H9 (cell line): ENCODE data around the gene ESPL1. TPM values are rescaled to one million over a fixed set of nuclear protein-coding genes. Genes with fewer than 3 reads are reported as not detected.

ENCODE experiments used
- DNase-seq: peaks from one replicate; pipeline ENCODE4 v3.0.0-alpha.2; 2017
- H2AFZ ChIP-seq: one replicate; pipeline ENCODE4 v1.6.1; 2013; ENCODE audit warnings: mild to moderate bottlenecking, low read length, control low read depth, moderate library complexity
- H2AK5ac ChIP-seq: 2 replicates; pipeline ENCODE4 v1.6.1; 2013; ENCODE audit warnings: low read length, control low read depth, mixed read lengths; ENCODE audit not compliant: insufficient read length
- H2BK120ac ChIP-seq: one replicate; pipeline ENCODE4 v1.6.1; 2013; ENCODE audit warnings: low read depth, mild to moderate bottlenecking, low read length, control low read depth, inconsistent platforms; ENCODE audit not compliant: poor library complexity, severe bottlenecking
- H2BK12ac ChIP-seq: 2 replicates; pipeline ENCODE4 v1.6.1; 2013; ENCODE audit warnings: low read length, control low read depth, mixed read lengths, low read depth; ENCODE audit not compliant: insufficient read length
- H2BK15ac ChIP-seq: 2 replicates; pipeline ENCODE4 v1.6.1; 2013; ENCODE audit warnings: low read depth, low read length, control low read depth
- H2BK20ac ChIP-seq: one replicate; pipeline ENCODE4 v1.6.1; 2013; ENCODE audit warnings: low read depth, mild to moderate bottlenecking, low read length, control low read depth, inconsistent platforms; ENCODE audit not compliant: poor library complexity, severe bottlenecking
- H2BK5ac ChIP-seq: 2 replicates; pipeline ENCODE4 v1.6.1; 2013; ENCODE audit warnings: low read length, control low read depth, mixed read lengths; ENCODE audit not compliant: insufficient read length
- H3K14ac ChIP-seq: 2 replicates; pipeline ENCODE4 v1.6.1; 2013; ENCODE audit warnings: low read length, control low read depth; ENCODE audit not compliant: insufficient read depth
- H3K18ac ChIP-seq: 2 replicates; pipeline ENCODE4 v1.6.1; 2013; ENCODE audit warnings: low read depth, mild to moderate bottlenecking, mixed read lengths, low read length, control low read depth; ENCODE audit not compliant: insufficient read length
- H3K23ac ChIP-seq: 2 replicates; pipeline ENCODE4 v1.6.1; 2013; ENCODE audit warnings: low read length, control low read depth, mixed read lengths, low read depth; ENCODE audit not compliant: insufficient read length
- H3K23me2 ChIP-seq: 2 replicates; pipeline ENCODE4 v1.6.1; 2013; ENCODE audit warnings: low read depth, mild to moderate bottlenecking, mixed read lengths, low read length, control low read depth; ENCODE audit not compliant: insufficient read length, poor library complexity, severe bottlenecking
- H3K27ac ChIP-seq: 2 replicates; pipeline ENCODE4 v1.5.1; 2013; ENCODE audit warnings: low read length, control low read depth, mixed read lengths, low read depth; ENCODE audit not compliant: insufficient read length
- H3K27me3 ChIP-seq: 2 replicates; pipeline ENCODE4 v1.6.1; 2013; ENCODE audit warnings: low read length, control low read depth, inconsistent platforms; ENCODE audit not compliant: insufficient read depth
- H3K4ac ChIP-seq: 2 replicates; pipeline ENCODE4 v1.6.1; 2013; ENCODE audit warnings: low read depth, mild to moderate bottlenecking, control low read depth, inconsistent platforms, low read length, moderate library complexity
- H3K4me1 ChIP-seq: 2 replicates; pipeline ENCODE4 v1.6.1; 2013; ENCODE audit warnings: low read length, control low read depth, inconsistent platforms; ENCODE audit not compliant: insufficient read depth
- H3K4me2 ChIP-seq: 2 replicates; pipeline ENCODE4 v1.6.1; 2013; ENCODE audit warnings: low read length, control low read depth, mixed read lengths; ENCODE audit not compliant: insufficient read length, insufficient read depth
- H3K56ac ChIP-seq: 2 replicates; pipeline ENCODE4 v1.6.1; 2013; ENCODE audit warnings: low read depth, mild to moderate bottlenecking, mixed read lengths, low read length, control low read depth; ENCODE audit not compliant: insufficient read length
- H3K79me1 ChIP-seq: 2 replicates; pipeline ENCODE4 v1.6.1; 2013; ENCODE audit warnings: low read depth, mild to moderate bottlenecking, moderate library complexity, low read length, control low read depth, inconsistent platforms; ENCODE audit not compliant: insufficient read depth, poor library complexity, severe bottlenecking
- H3K79me2 ChIP-seq: 2 replicates; pipeline ENCODE4 v1.6.1; 2013; ENCODE audit warnings: low read length, control low read depth, inconsistent platforms; ENCODE audit not compliant: insufficient read depth
- H3K9ac ChIP-seq: 2 replicates; pipeline ENCODE4 v1.6.1; 2013; ENCODE audit warnings: low read length, control low read depth, mixed read lengths; ENCODE audit not compliant: insufficient read length; ENCODE audit errors: extremely low read depth
- H3K9me3 ChIP-seq: one replicate; pipeline ENCODE4 v1.6.1; 2013; ENCODE audit warnings: low read depth, low read length, inconsistent platforms; ENCODE audit not compliant: control insufficient read depth
- H3T11ph ChIP-seq: one replicate; pipeline ENCODE4 v1.6.1; 2013; ENCODE audit warnings: mild to moderate bottlenecking, low read length, control low read depth, inconsistent platforms
- H4K20me1 ChIP-seq: one replicate; pipeline ENCODE4 v1.6.1; 2013; ENCODE audit not compliant: control insufficient read depth, insufficient read length, insufficient read depth
- H4K5ac ChIP-seq: 2 replicates; pipeline ENCODE4 v1.6.1; 2013; ENCODE audit warnings: low read depth, mild to moderate bottlenecking, mixed read lengths, low read length, control low read depth; ENCODE audit not compliant: insufficient read length
- H4K8ac ChIP-seq: replicated peaks from 2 replicates; pipeline ENCODE4 v1.6.1; 2013; ENCODE audit warnings: low read length, control low read depth, mixed read lengths, low read depth; ENCODE audit not compliant: insufficient read length
- H4K91ac ChIP-seq: 2 replicates; pipeline ENCODE4 v1.6.1; 2013; ENCODE audit warnings: low read depth, mild to moderate bottlenecking, moderate library complexity, mixed read lengths, low read length, control low read depth; ENCODE audit not compliant: insufficient read length
- H3K27ac Mint-ChIP-seq, 3 experiments: 2 replicates in 2 of 3; 3 replicates in 1 of 3; pipeline ENCODE4 v1.8.0; 2020 to 2021; ENCODE audit warnings: mixed read lengths in 3 of 3, mild to moderate bottlenecking in 1 of 3, moderate library complexity in 1 of 3
- H3K27me3 Mint-ChIP-seq: 2 replicates; pipeline ENCODE4 v1.8.0; 2021; ENCODE audit warnings: low read depth, mild to moderate bottlenecking, moderate library complexity, mixed read lengths
- H3K36me3 Mint-ChIP-seq, 3 experiments: 2 replicates in 2 of 3; 3 replicates in 1 of 3; pipeline ENCODE4 v1.8.0; 2020 to 2021; ENCODE audit warnings: low read depth in 3 of 3, mixed read lengths in 3 of 3; ENCODE audit not compliant: insufficient read depth in 1 of 3
- H3K4me1 Mint-ChIP-seq, 2 experiments: 2 replicates each; pipeline ENCODE4 v1.8.0; 2020; ENCODE audit warnings: mixed read lengths in 2 of 2
- H3K4me3 Mint-ChIP-seq, 2 experiments: 2 replicates in 1 of 2; 3 replicates in 1 of 2; pipeline ENCODE4 v1.8.0; 2020 to 2021; ENCODE audit warnings: mild to moderate bottlenecking in 2 of 2, mixed read lengths in 2 of 2, moderate library complexity in 1 of 2
- H3K9me3 Mint-ChIP-seq, 2 experiments: 2 replicates in 1 of 2; 3 replicates in 1 of 2; pipeline ENCODE4 v1.8.0; 2020; ENCODE audit warnings: mild to moderate bottlenecking in 2 of 2, mixed read lengths in 2 of 2, moderate library complexity in 1 of 2
- CTCF ChIP-seq: fragments of 200-600 bp; sonication (generic); conservative IDR thresholded peaks from 3 replicates; pipeline ENCODE4 v1.8.0; 2021; ENCODE audit warnings: antibody characterized with exemption, mild to moderate bottlenecking
- WGBS: extraction: QIAGEN DNeasy Blood & Tissue Kit; methylation state at CpG from one replicate; pipeline ENCODE4 v1.1.7; 2013; ENCODE audit warnings: missing lambda C conversion rate, low lambda C conversion rate, mixed read lengths; ENCODE audit not compliant: insufficient read length; ENCODE audit errors: extremely low coverage; 5-methylcytosine and 5-hydroxymethylcytosine counted together
- total RNA-seq: library from RNA; stranded (reverse); gene quantifications from 2 replicates; pipeline ENCODE4 v1.2.1, GENCODE V29; 2021

Gene ESPL1
- total RNA-seq, 1 experiment from 2014 or later = 43.2 TPM

- Histone ChIP-seq H3K4ac (no peak overlapping the region), H3K23me2 (peaks cover 6% of the 10 kb centered on the region), H3K27me3 (no peaks in the 10 kb centered on the region), H3K79me1 (peaks cover 14% of the 10 kb centered on the region), H3K27ac (no peak overlapping the region), H2BK120ac (no peak overlapping the region), H4K8ac (no peak overlapping the region), H3T11ph (no peak overlapping the region), H3K14ac (no peak overlapping the region), H4K91ac (no peak overlapping the region), H2BK12ac (no peak overlapping the region), H4K20me1 (no peaks in the 10 kb centered on the region), H2AFZ (no peak overlapping the region), H3K79me2 (peaks cover 5% of the 10 kb centered on the region; the same call in 1 of the 2 replicates), H3K23ac (no peak overlapping the region), H2AK5ac (no peak overlapping the region), H3K56ac (no peak overlapping the region), H3K18ac (no peak overlapping the region), H3K4me1 (no peaks in the 10 kb centered on the region; the same call in 1 of the 2 replicates), H3K4me2 (peak overlapping the region; percentile 88), H4K5ac (no peak overlapping the region), H2BK5ac (no peak overlapping the region), H3K9me3 (no peaks in the 10 kb centered on the region), H2BK15ac (no peak overlapping the region), H3K9ac (no peak overlapping the region), H2BK20ac (no peak overlapping the region)
- Mint-ChIP-seq H3K9me3 (no peaks in the 10 kb centered on the region), H3K36me3 (peaks cover 18 to 29% (median 22%) of the 10 kb centered on the region in 3 experiments; a peak in 6 of 7 replicates), H3K4me1 (peaks cover 25 to 28% of the 10 kb centered on the region in 2 experiments), H3K27me3 (no peaks in the 10 kb centered on the region; the same call in none of the 2 replicates), H3K4me3 (peak overlapping the region; percentile 99 to 100), H3K27ac (no peak overlapping the region)
- DNase-seq = no peak
- no peak for TF ChIP-seq CTCF
- WGBS = no CpG with 5 or more reads among the region's 18 CpGs
These were observed 647 bp upstream of the ESPL1 start for GRCh38 chr12:53267306-53267998.
